A549 (cell line): ENCODE results near the gene LRRIQ4.

Source experiments
- BCL3 ChIP-seq: fragments of >200 bp; sonication (Bioruptor Twin); formaldehyde crosslinking; IDR thresholded peaks from 3 replicates; pipeline ENCODE4 v1.6.1; 2016
- BHLHE40 ChIP-seq: IDR thresholded peaks from 2 replicates; pipeline ENCODE4 v1.6.1; 2012; ENCODE audit warnings: low read depth, low read length, inconsistent platforms
- CEBPB ChIP-seq, 2 experiments: fragments of >200 bp in 1 of 2; sonication (Bioruptor Twin) in 1 of 2; formaldehyde crosslinking in 1 of 2; IDR thresholded peaks; 2 replicates each; pipeline ENCODE4 v1.6.1; 2012 to 2016
- CTCF ChIP-seq: fragments of >200 bp; sonication (Bioruptor Twin); formaldehyde crosslinking; IDR thresholded peaks from 3 replicates; pipeline ENCODE4 v1.5.1; 2016
- KDM5A ChIP-seq: fragments of 200-600 bp; sonication (generic); IDR thresholded peaks from 2 replicates; pipeline ENCODE4 v1.6.1; 2016; ENCODE audit warnings: antibody characterized with exemption, mild to moderate bottlenecking
- POLR2A ChIP-seq: IDR thresholded peaks from 2 replicates; pipeline ENCODE4 v1.6.1; 2012; ENCODE audit warnings: mild to moderate bottlenecking, low read length
- RAD21 ChIP-seq, 2 experiments: fragments of >200 bp in 1 of 2; sonication (Bioruptor Twin) in 1 of 2; formaldehyde crosslinking in 1 of 2; IDR thresholded peaks in 1 of 2; conservative IDR thresholded peaks in 1 of 2; 2 replicates in 1 of 2; 3 replicates in 1 of 2; pipeline ENCODE4 v1.6.1; 2012 to 2018; ENCODE audit warnings: inconsistent platforms in 1 of 2
- REST ChIP-seq: fragments of 200-600 bp; sonication (generic); IDR thresholded peaks from 2 replicates; pipeline ENCODE4 v1.6.1; 2016; ENCODE audit warnings: antibody characterized with exemption, mild to moderate bottlenecking, moderate library complexity
- ZFP36 ChIP-seq: fragments of 450-650 bp; IDR thresholded peaks from 2 replicates; pipeline ENCODE4 v1.6.1; 2014; ENCODE audit warnings: borderline replicate concordance; ENCODE audit not compliant: partially characterized antibody

GRCh38 chr3:169822983-169823382 is 10.3 kb downstream of the LRRIQ4 start:
- TF ChIP-seq REST, result no peak
- no peak for TF ChIP-seq CTCF
- TF ChIP-seq CEBPB (IDR thresholded peaks at IDR 0.05), result no peak
- TF ChIP-seq POLR2A, result no peak
- TF ChIP-seq ZFP36, result no peak
- no peak for TF ChIP-seq KDM5A
- TF ChIP-seq BHLHE40, result no peak
- no peak for TF ChIP-seq BCL3
- no peak for TF ChIP-seq RAD21 (conservative IDR thresholded peaks at IDR 0.05 in 1 of 2, IDR thresholded peaks at IDR 0.05 in 1 of 2)
